Gastroesophageal sphincter (tissue), 4 donors: ENCODE results near the gene MYCBPAP. TPM values are rescaled to one million over a fixed set of nuclear protein-coding genes. Genes with fewer than 3 reads are reported as not detected.

ENCODE experiments used
- ATAC-seq: fragments of 150-250 bp; one replicate; pipeline ENCODE4 v1.9.1; 2016; ENCODE audit warnings: mild to moderate bottlenecking, moderate library complexity
- H3K27ac ChIP-seq, 4 donors: fragments of 200-600 bp; sonication (generic) in 3 of 4; 1 replicate in 3 of 4; 2 replicates in 1 of 4; pipeline ENCODE4 v1.5.1; 2016 to 2019
- H3K27me3 ChIP-seq: fragments of 200-600 bp; sonication (generic); one replicate; pipeline ENCODE4 v1.5.1; 2019
- H3K36me3 ChIP-seq, 2 donors: fragments of 200-600 bp; sonication (generic); one replicate each; pipeline ENCODE4 v1.5.1; 2019; ENCODE audit warnings: control low read depth in 1 of 2
- H3K4me1 ChIP-seq, 3 donors: fragments of 200-600 bp; sonication (generic); 1 replicate in 2 of 3; 2 replicates in 1 of 3; pipeline ENCODE4 v1.5.1; 2016 to 2019; ENCODE audit warnings: control low read depth in 2 of 3
- H3K4me3 ChIP-seq, 2 donors: fragments of 200-600 bp; sonication (generic); one replicate each; pipeline ENCODE4 v1.5.1; 2019; ENCODE audit warnings: mild to moderate bottlenecking in 1 of 2, moderate library complexity in 1 of 2
- H3K9me3 ChIP-seq, 3 donors: fragments of 200-600 bp; sonication (generic); one replicate each; pipeline ENCODE4 v1.5.1; 2017 to 2019; ENCODE audit warnings: control low read depth in 2 of 3
- CTCF ChIP-seq, 4 experiments: fragments of 200-600 bp in 2 of 4; fragments of 450-650 bp in 2 of 4; sonication (generic) in 1 of 4; IDR thresholded peaks; one replicate each; pipeline ENCODE4 v1.5.1; 2017 to 2019; ENCODE audit warnings: antibody characterized with exemption in 4 of 4, mild to moderate bottlenecking in 2 of 4, moderate library complexity in 2 of 4
- EP300 ChIP-seq: sonication (generic); formaldehyde crosslinking; IDR thresholded peaks from one replicate; pipeline ENCODE4 v1.6.1; 2017; ENCODE audit warnings: antibody characterized with exemption, mild to moderate bottlenecking
- POLR2A ChIP-seq, 2 donors: fragments of 450-650 bp; IDR thresholded peaks; one replicate each; pipeline ENCODE4 v1.6.1; 2017; ENCODE audit warnings: antibody characterized with exemption in 2 of 2, mild to moderate bottlenecking in 2 of 2, moderate library complexity in 1 of 2
- POLR2AphosphoS5 ChIP-seq: sonication (generic); formaldehyde crosslinking; IDR thresholded peaks from one replicate; pipeline ENCODE4 v1.6.1; 2017; ENCODE audit warnings: antibody characterized with exemption
- WGBS, 2 donors: methylation state at CpG; one replicate each; pipeline ENCODE4 v1.1.5; 2018; ENCODE audit warnings: low coverage in 1 of 2; 5-methylcytosine and 5-hydroxymethylcytosine counted together
- total RNA-seq, 4 donors: library from RNA; depleted of rRNA; stranded (reverse); fragments of >200 nt; gene quantifications; one replicate each; pipeline ENCODE4 v1.1.0, GENCODE V29; 2016

Gene MYCBPAP
- total RNA-seq, 4 donors from 2014 or later = 0.27 to 0.31 TPM; not detected in 2

- Histone ChIP-seq H3K36me3 (peaks cover 0 to 42% of the 10 kb centered on the region in 2 donors), H3K9me3 (no peaks in the 10 kb centered on the region), H3K27me3 (no peaks in the 10 kb centered on the region), H3K27ac (peak overlapping the region in 3 of 4 donors; percentile 82 to 90 (median 84)), H3K4me3 (peak overlapping the region in 1 of 2 donors; percentile 65), H3K4me1 (peaks cover 0 to 41% (median 15%) of the 10 kb centered on the region in 3 donors)
- no peak for ATAC-seq
- WGBS, 2 donors = 60% methylated on average over 2 of the region's 5 CpGs; no CpG with 5 or more reads in 1 of the 2 donors
- no peak for TF ChIP-seq CTCF (IDR thresholded peaks at IDR 0.05)
- TF ChIP-seq POLR2AphosphoS5 = no peak
- TF ChIP-seq POLR2A (IDR thresholded peaks at IDR 0.05) = no peak
- no peak for TF ChIP-seq EP300
These were observed 39.5 kb downstream of the MYCBPAP start for GRCh38 chr17:50547736-50548083.

GRCh38 chr17:50548831-50549230 lies 40.6 kb downstream of the MYCBPAP start:
- no peak for ATAC-seq
- TF ChIP-seq EP300 (no peak), CTCF (IDR thresholded peaks at IDR 0.05) (no peak), POLR2A (IDR thresholded peaks at IDR 0.05) (no peak)
- H3K27me3 ChIP-seq = no peaks in the 10 kb centered on the region
- WGBS, 2 donors = 67% methylated on average over 3 of the region's 18 CpGs; no CpG with 5 or more reads in 1 of the 2 donors
- no peaks in the 10 kb centered on the region for H3K9me3 ChIP-seq
- H3K4me1 ChIP-seq = peaks cover 0 to 34% (median 13%) of the 10 kb centered on the region in 3 donors
- no peak overlapping the region for H3K4me3 ChIP-seq
- peaks cover 0 to 53% of the 10 kb centered on the region in 2 donors for H3K36me3 ChIP-seq
- no peak overlapping the region for H3K27ac ChIP-seq

GRCh38 chr17:50549256-50549941 lies 41.2 kb downstream of the MYCBPAP start:
- no peak for ATAC-seq
- Histone ChIP-seq H3K27me3 (no peaks in the 10 kb centered on the region), H3K27ac (no peak overlapping the region), H3K4me1 (peaks cover 0 to 34% (median 13%) of the 10 kb centered on the region in 3 donors), H3K9me3 (no peaks in the 10 kb centered on the region), H3K4me3 (no peak overlapping the region), H3K36me3 (peaks cover 0 to 58% of the 10 kb centered on the region in 2 donors)
- TF ChIP-seq EP300 (no peak), POLR2A (IDR thresholded peaks at IDR 0.05) (no peak), POLR2AphosphoS5 (no peak), CTCF (IDR thresholded peaks at IDR 0.05) (no peak)
- 86 to 89% methylated on average over 5 to 9 of the region's 19 CpGs for WGBS, 2 donors

GRCh38 chr17:50549969-50550368 lies 41.7 kb downstream of the MYCBPAP start:
- Histone ChIP-seq H3K36me3 (peaks cover 0 to 64% of the 10 kb centered on the region in 2 donors), H3K4me3 (no peak overlapping the region), H3K27me3 (no peaks in the 10 kb centered on the region), H3K4me1 (peaks cover 0 to 34% (median 13%) of the 10 kb centered on the region in 3 donors), H3K27ac (no peak overlapping the region), H3K9me3 (no peaks in the 10 kb centered on the region)
- ATAC-seq = no peak
- TF ChIP-seq POLR2AphosphoS5 (no peak), CTCF (IDR thresholded peaks at IDR 0.05) (no peak), EP300 (no peak), POLR2A (IDR thresholded peaks at IDR 0.05) (no peak)
- 87 to 92% methylated on average over 3 to 6 of the region's 11 CpGs for WGBS, 2 donors
